IMR-90 (cell line): ENCODE data around the gene CAMSAP3. TPM values are rescaled to one million over a fixed set of nuclear protein-coding genes. Genes with fewer than 3 reads are reported as not detected.

Experiments
- ATAC-seq: fragments of 200-7000 bp; cut with Tn5 transposase; 2 replicates; pipeline ENCODE4 v1.9.1; 2020; ENCODE audit warnings: low read depth, mild to moderate bottlenecking, moderate library complexity
- BruUV-seq: library from RNA; stranded (reverse); fragments of 400-500 nt; replicated peaks from 2 replicates; lab custom pipeline; 2021; lab: Mats Ljungman, UMichigan
- CTCF ChIA-PET: fragments of 300-600 bp; formaldehyde crosslinking; extraction: SDS; loops from one replicate; lab custom pipeline; 2021; ENCODE audit warnings: antibody characterized with exemption; lab: Yijun Ruan, JAX
- POLR2A ChIA-PET: fragments of 300-600 bp; sonication (Branson Sonifier 250); formaldehyde crosslinking; loops from one replicate; lab custom pipeline; 2022; ENCODE audit warnings: antibody characterized with exemption; ENCODE audit not compliant: unreplicated experiment; lab: Charles Lee
- DNase-seq: peaks from one replicate; pipeline ENCODE4 v3.0.0; 2013
- H2AFZ ChIP-seq: replicated peaks from 2 replicates; pipeline ENCODE3; 2013; ENCODE audit warnings: low read length, mild to moderate bottlenecking; ENCODE audit not compliant: poor library complexity
- H2AK5ac ChIP-seq: 2 replicates; pipeline ENCODE4 v1.6.1; 2013; ENCODE audit warnings: low read depth, low read length, inconsistent platforms
- H2AK9ac ChIP-seq: replicated peaks from 2 replicates; pipeline ENCODE3; 2013; ENCODE audit warnings: mild to moderate bottlenecking, low read depth, low read length, moderate library complexity; ENCODE audit not compliant: poor library complexity
- H2BK120ac ChIP-seq: 2 replicates; pipeline ENCODE4 v1.6.1; 2013; ENCODE audit warnings: low read depth, low read length, inconsistent platforms
- H2BK15ac ChIP-seq: 3 replicates; pipeline ENCODE4 v1.6.1; 2013; ENCODE audit warnings: low read depth, low read length, inconsistent platforms
- H2BK20ac ChIP-seq: 2 replicates; pipeline ENCODE4 v1.6.1; 2013; ENCODE audit warnings: low read depth, mild to moderate bottlenecking, inconsistent platforms, low read length, moderate library complexity
- H2BK5ac ChIP-seq: 2 replicates; pipeline ENCODE4 v1.6.1; 2013; ENCODE audit warnings: mild to moderate bottlenecking, low read depth, low read length, inconsistent platforms; ENCODE audit not compliant: poor library complexity, severe bottlenecking
- H3K14ac ChIP-seq: replicated peaks from 2 replicates; pipeline ENCODE4 v1.6.1; 2013; ENCODE audit warnings: low read depth, low read length, inconsistent platforms
- H3K18ac ChIP-seq: 2 replicates; pipeline ENCODE4 v1.6.1; 2013; ENCODE audit warnings: low read depth, low read length, control low read depth
- H3K23ac ChIP-seq: 2 replicates; pipeline ENCODE4 v1.6.1; 2013; ENCODE audit warnings: low read depth, low read length, inconsistent platforms
- H3K27ac ChIP-seq: 2 replicates; pipeline ENCODE4 v1.5.1; 2013; ENCODE audit warnings: mild to moderate bottlenecking, control low read depth, low read length; ENCODE audit not compliant: insufficient read depth
- H3K27me3 ChIP-seq: 2 replicates; pipeline ENCODE4 v1.6.1; 2013; ENCODE audit warnings: low read length; ENCODE audit not compliant: control insufficient read depth, insufficient read depth
- H3K36me3 ChIP-seq: 2 replicates; pipeline ENCODE4 v1.6.1; 2013; ENCODE audit warnings: low read length, mixed read lengths; ENCODE audit not compliant: control insufficient read depth, insufficient read depth
- H3K4ac ChIP-seq: 2 replicates; pipeline ENCODE4 v1.6.1; 2013; ENCODE audit warnings: low read depth, low read length, inconsistent platforms
- H3K4me1 ChIP-seq: 2 replicates; pipeline ENCODE4 v1.6.1; 2013; ENCODE audit warnings: low read length, mixed read lengths; ENCODE audit not compliant: control insufficient read depth, insufficient read depth
- H3K4me2 ChIP-seq: 2 replicates; pipeline ENCODE4 v1.6.1; 2013; ENCODE audit warnings: low read depth, mild to moderate bottlenecking, control low read depth, low read length, moderate library complexity
- H3K4me3 ChIP-seq: 2 replicates; pipeline ENCODE4 v1.5.1; 2013; ENCODE audit warnings: low read depth, mild to moderate bottlenecking, control low read depth, low read length, moderate library complexity; ENCODE audit not compliant: insufficient read depth
- H3K56ac ChIP-seq: 2 replicates; pipeline ENCODE4 v1.6.1; 2013; ENCODE audit warnings: low read length, inconsistent platforms; ENCODE audit not compliant: insufficient read depth; ENCODE audit errors: extremely low read depth
- H3K79me1 ChIP-seq, 2 experiments: 2 replicates each; pipeline ENCODE4 v1.6.1; 2013; ENCODE audit warnings: low read length in 2 of 2, inconsistent platforms in 1 of 2, low read depth in 1 of 2
- H3K9ac ChIP-seq: 2 replicates; pipeline ENCODE4 v1.6.1; 2013; ENCODE audit warnings: low read depth, low read length, control low read depth
- H3K9me1 ChIP-seq: 2 replicates; pipeline ENCODE4 v1.6.1; 2013; ENCODE audit warnings: low read length, inconsistent platforms; ENCODE audit not compliant: insufficient read depth
- H3K9me3 ChIP-seq: 2 replicates; pipeline ENCODE4 v1.6.1; 2013; ENCODE audit warnings: low read length; ENCODE audit not compliant: control insufficient read depth, insufficient read depth
- H4K20me1 ChIP-seq: 2 replicates; pipeline ENCODE4 v1.6.1; 2013; ENCODE audit warnings: low read length, inconsistent platforms; ENCODE audit not compliant: insufficient read depth
- H4K5ac ChIP-seq: 2 replicates; pipeline ENCODE4 v1.6.1; 2013; ENCODE audit warnings: mild to moderate bottlenecking, low read depth, low read length, control low read depth
- H4K8ac ChIP-seq, 2 experiments: 2 replicates each; pipeline ENCODE4 v1.6.1; 2013; ENCODE audit warnings: low read depth in 2 of 2, low read length in 2 of 2, control low read depth in 1 of 2, inconsistent platforms in 1 of 2
- H4K91ac ChIP-seq: 2 replicates; pipeline ENCODE4 v1.6.1; 2013; ENCODE audit warnings: low read depth, low read length, inconsistent platforms; ENCODE audit not compliant: insufficient read depth
- CEBPB ChIP-seq: IDR thresholded peaks from 2 replicates; pipeline ENCODE4 v1.6.1; 2012; ENCODE audit warnings: low read depth, low read length, improper control_type of control experiment
- MAFK ChIP-seq: IDR thresholded peaks from 2 replicates; pipeline ENCODE4 v1.6.1; 2012; ENCODE audit warnings: low read depth, low read length, improper control_type of control experiment
- MAZ ChIP-seq: IDR thresholded peaks from 2 replicates; pipeline ENCODE4 v1.6.1; 2012; ENCODE audit warnings: low read depth, mild to moderate bottlenecking, low read length, improper control_type of control experiment, moderate library complexity, borderline replicate concordance
- POLR2A ChIP-seq: IDR thresholded peaks from 2 replicates; pipeline ENCODE4 v1.6.1; 2012; ENCODE audit warnings: mild to moderate bottlenecking, low read depth, low read length
- RAD21 ChIP-seq: IDR thresholded peaks from 2 replicates; pipeline ENCODE4 v1.6.1; 2012; ENCODE audit warnings: low read length, improper control_type of control experiment
- RFX5 ChIP-seq: IDR thresholded peaks from 2 replicates; pipeline ENCODE4 v1.8.0; 2012; ENCODE audit warnings: low read depth, mild to moderate bottlenecking, low read length, moderate library complexity
- WGBS, 2 experiments: methylation state at CpG; one replicate each; pipeline versions ENCODE4 v1.1.5 to v1.1.7; 2013; ENCODE audit warnings: missing lambda C conversion rate in 2 of 2; ENCODE audit not compliant: insufficient read length in 1 of 2; ENCODE audit errors: extremely low coverage in 2 of 2; 5-methylcytosine and 5-hydroxymethylcytosine counted together
- dilution Hi-C: fragments of 300-500 bp; cut with HindIII; formaldehyde crosslinking; loops from one replicate; pipeline ENCODE4 v1.14.3; 2018; ENCODE audit warnings: low sequenced_read_pairs; ENCODE audit not compliant: unreplicated experiment
- in situ Hi-C: fragments of 300-500 bp; cut with MboI; formaldehyde crosslinking; loops from 3 replicates; pipeline ENCODE4 v1.14.3; 2019; ENCODE audit warnings: low sequenced_read_pairs, inconsistent platforms, mixed read lengths
- intact Hi-C: fragments of 100-400 bp; cut with micrococcal nuclease; formaldehyde crosslinking; loops from 2 replicates; pipeline ENCODE4 v1.10.0; 2022
- polyA plus RNA-seq, 3 experiments: library from polyadenylated mRNA; depleted of rRNA; stranded (reverse); fragments of >200 nt; gene quantifications; 2 replicates each; pipeline ENCODE4 v1.2.3, GENCODE V29; 2012; ENCODE audit warnings: low replicate concordance in 1 of 3
- total RNA-seq: library from RNA; depleted of rRNA; stranded (reverse); fragments of >200 nt; gene quantifications from 2 replicates; pipeline ENCODE4 v1.2.3, GENCODE V29; 2012
- TF ChIP-seq, protein P1 (sequence below): fragments of 150-350 bp; IDR thresholded peaks from 2 replicates; pipeline ENCODE4 v1.6.1; 2016; ENCODE audit warnings: low read depth, mild to moderate bottlenecking, low read length, moderate library complexity, borderline replicate concordance

Gene CAMSAP3
- total and polyA plus RNA-seq, 2 of the 4 experiments (the other 2 are of a cell fraction): not detected

DNA sequence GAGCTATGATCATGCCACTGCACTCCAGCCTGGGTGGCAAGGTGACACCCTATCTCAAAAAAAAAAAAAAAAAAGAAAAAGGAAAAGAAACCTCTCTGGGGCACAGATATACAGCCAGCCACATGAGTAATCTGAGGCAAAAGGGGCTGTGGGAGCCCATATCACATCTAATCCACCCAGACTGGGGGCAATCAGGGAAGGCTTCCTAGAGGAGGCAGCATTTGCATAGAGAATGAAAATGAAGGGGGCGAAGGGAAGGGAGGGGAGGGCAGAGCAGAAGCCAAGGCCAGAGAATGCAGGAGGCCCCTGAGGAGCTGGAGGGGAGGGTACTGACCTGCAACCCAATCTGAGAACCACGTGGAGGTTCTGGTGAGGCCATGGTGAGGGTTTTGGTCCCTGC, 54.5 kb downstream of the CAMSAP3 start:
- H3K36me3 ChIP-seq: no peaks in the 10 kb centered on the region
- no peak overlapping the region for H3K56ac ChIP-seq
- H4K91ac ChIP-seq: no peak overlapping the region
- no peak overlapping the region for H3K9ac ChIP-seq
- no CpG with 5 or more reads among the region's 2 CpGs for WGBS, 2 experiments
- no peaks in the 10 kb centered on the region for H3K9me1 ChIP-seq
- POLR2A ChIA-PET: no interaction called here
- no peak overlapping the region for H3K4me3 ChIP-seq
- no peak overlapping the region for H3K14ac ChIP-seq
- DNase-seq (no peak), ATAC-seq (no peak)
- no peak overlapping the region for H2BK5ac ChIP-seq
- no TSS peak for BruUV-seq
- intact Hi-C loops: no loop called here
- H3K4me2 ChIP-seq: no peak overlapping the region
- no peak overlapping the region for H3K4ac ChIP-seq
- H2AK9ac ChIP-seq: no peak overlapping the region
- no peaks in the 10 kb centered on the region for H3K9me3 ChIP-seq
- H4K8ac ChIP-seq: no peak overlapping the region
- H2BK15ac ChIP-seq: no peak overlapping the region
- H2BK20ac ChIP-seq: no peak overlapping the region
- in situ Hi-C loops: no loop called here
- CTCF ChIA-PET: no interaction called here
- H4K5ac ChIP-seq: no peak overlapping the region
- no peaks in the 10 kb centered on the region for H4K20me1 ChIP-seq
- H2AK5ac ChIP-seq: no peak overlapping the region
- no peak for TF ChIP-seq MAZ
- no peak for TF ChIP-seq CEBPB
- no peak for TF ChIP-seq RFX5
- no peak for TF ChIP-seq POLR2A
- TF ChIP-seq, protein P1, sequence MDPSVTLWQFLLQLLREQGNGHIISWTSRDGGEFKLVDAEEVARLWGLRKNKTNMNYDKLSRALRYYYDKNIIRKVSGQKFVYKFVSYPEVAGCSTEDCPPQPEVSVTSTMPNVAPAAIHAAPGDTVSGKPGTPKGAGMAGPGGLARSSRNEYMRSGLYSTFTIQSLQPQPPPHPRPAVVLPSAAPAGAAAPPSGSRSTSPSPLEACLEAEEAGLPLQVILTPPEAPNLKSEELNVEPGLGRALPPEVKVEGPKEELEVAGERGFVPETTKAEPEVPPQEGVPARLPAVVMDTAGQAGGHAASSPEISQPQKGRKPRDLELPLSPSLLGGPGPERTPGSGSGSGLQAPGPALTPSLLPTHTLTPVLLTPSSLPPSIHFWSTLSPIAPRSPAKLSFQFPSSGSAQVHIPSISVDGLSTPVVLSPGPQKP: no peak
- TF ChIP-seq MAFK: no peak
- no peak for TF ChIP-seq RAD21
- no peak overlapping the region for H2AFZ ChIP-seq
- no peaks in the 10 kb centered on the region for H3K4me1 ChIP-seq
- H3K18ac ChIP-seq: no peak overlapping the region
- H2BK120ac ChIP-seq: no peak overlapping the region
- H3K23ac ChIP-seq: no peak overlapping the region
- dilution Hi-C loops: no loop called here
- peaks cover 7% of the 10 kb centered on the region; the same call in 1 of the 2 replicates for H3K27me3 ChIP-seq
- no peak overlapping the region for H3K27ac ChIP-seq
- H3K79me1 ChIP-seq: no peaks in the 10 kb centered on the region
